Vagina (tissue), 2 donors: Measurements from ENCODE around the gene LRG1.

Experiments used
- CTCF ChIP-seq, 3 experiments: fragments of 450-650 bp in 2 of 3; fragments of 200-600 bp in 1 of 3; sonication (generic) in 1 of 3; IDR thresholded peaks; one replicate each; pipeline ENCODE4 v1.5.1; 2017 to 2019; ENCODE audit warnings: antibody characterized with exemption in 3 of 3, mild to moderate bottlenecking in 2 of 3, moderate library complexity in 2 of 3
- POLR2AphosphoS5 ChIP-seq, 2 donors: sonication (generic); formaldehyde crosslinking; IDR thresholded peaks; one replicate each; pipeline ENCODE4 v1.9.0; 2017; ENCODE audit warnings: antibody characterized with exemption in 2 of 2, mild to moderate bottlenecking in 2 of 2, low read depth in 1 of 2; ENCODE audit not compliant: insufficient read depth in 1 of 2

GRCh38 chr19:4515732-4516131, 24.1 kb downstream of the LRG1 start:
- no peak for TF ChIP-seq CTCF (IDR thresholded peaks at IDR 0.05)
- TF ChIP-seq POLR2AphosphoS5 (IDR thresholded peaks at IDR 0.05; ENCODE audit: insufficient read depth in 1 of 2, low read depth in 1 of 2): no peak
